B cell (primary cell): Measurements from ENCODE around the gene FAM219A. TPM values are rescaled to one million over a fixed set of nuclear protein-coding genes. Genes with fewer than 3 reads are reported as not detected.

Experiments
- ATAC-seq: fragments of 200-7000 bp; cut with Tn5 transposase; one replicate; pipeline ENCODE4 v1.10.0; 2021; ENCODE audit warnings: low read depth, mild to moderate bottlenecking, moderate number of reproducible peaks, moderate library complexity
- CTCF ChIA-PET: fragments of 350-600 bp; sonication (Branson Sonifier 250); formaldehyde crosslinking; loops from one replicate; lab custom pipeline; 2021; ENCODE audit warnings: antibody characterized with exemption, inconsistent platforms; lab: Charles Lee
- POLR2A ChIA-PET: fragments of 350-600 bp; sonication (Branson Sonifier 250); formaldehyde crosslinking; loops from one replicate; lab custom pipeline; 2021; ENCODE audit warnings: antibody characterized with exemption; lab: Charles Lee
- DNase-seq: peaks from one replicate; pipeline ENCODE4 v3.0.0; 2013
- H2AFZ ChIP-seq: 2 replicates; pipeline ENCODE4 v1.6.1; 2012; ENCODE audit warnings: mild to moderate bottlenecking, low read depth, low read length; ENCODE audit not compliant: insufficient read depth, poor library complexity, severe bottlenecking
- H3K27ac ChIP-seq, 2 donors: 1 replicate in 1 of 2; 2 replicates in 1 of 2; pipeline ENCODE4 v1.5.1; 2012 to 2013; ENCODE audit warnings: low read length in 2 of 2, mild to moderate bottlenecking in 2 of 2, moderate library complexity in 1 of 2
- H3K27me3 ChIP-seq, 4 experiments: fragments of 200-600 bp in 1 of 4; sonication (generic) in 1 of 4; replicated peaks in 1 of 4; 1 replicate in 2 of 4; 2 replicates in 2 of 4; pipeline versions ENCODE4 v1.6.1 to v1.7.0; 2013 to 2016; ENCODE audit warnings: low read length in 3 of 4, mild to moderate bottlenecking in 2 of 4, mixed read lengths in 1 of 4, moderate library complexity in 1 of 4; ENCODE audit not compliant: insufficient read depth in 4 of 4, control insufficient read depth in 3 of 4; ENCODE audit errors: control extremely low read depth in 1 of 4
- H3K36me3 ChIP-seq, 2 experiments: replicated peaks in 1 of 2; 1 replicate in 1 of 2; 2 replicates in 1 of 2; pipeline versions ENCODE4 v1.6.1 to v1.7.1; 2013; ENCODE audit warnings: low read length in 1 of 2; ENCODE audit not compliant: insufficient read depth in 2 of 2, control insufficient read depth in 1 of 2; ENCODE audit errors: control extremely low read depth in 1 of 2, extremely low read depth in 1 of 2
- H3K4me1 ChIP-seq, 2 donors: fragments of 200-600 bp in 1 of 2; sonication (generic) in 1 of 2; 1 replicate in 1 of 2; 2 replicates in 1 of 2; pipeline versions ENCODE4 v1.5.1 to v1.6.1; 2013 to 2017; ENCODE audit warnings: low read length in 2 of 2; ENCODE audit not compliant: control insufficient read depth in 2 of 2, insufficient read depth in 2 of 2
- H3K4me2 ChIP-seq: replicated peaks from 2 replicates; pipeline ENCODE3; 2012; ENCODE audit warnings: mild to moderate bottlenecking, low read depth, low read length; ENCODE audit not compliant: poor library complexity, severe bottlenecking
- H3K4me3 ChIP-seq, 5 experiments: fragments of 200-600 bp in 1 of 5; sonication (generic) in 1 of 5; 1 replicate in 3 of 5; 2 replicates in 2 of 5; pipeline versions ENCODE4 v1.5.1 to v1.7.0; 2011 to 2016; ENCODE audit warnings: low read length in 4 of 5, mild to moderate bottlenecking in 4 of 5, low read depth in 2 of 5, control low read depth in 1 of 5, moderate library complexity in 1 of 5; ENCODE audit not compliant: insufficient read depth in 1 of 5; ENCODE audit errors: control extremely low read depth in 1 of 5, extremely low read depth in 1 of 5
- H3K79me2 ChIP-seq: fragments of 200-600 bp; sonication (generic); one replicate; pipeline ENCODE4 v1.6.0; 2016; ENCODE audit warnings: low read length; ENCODE audit not compliant: control insufficient read depth, insufficient read depth
- H3K9ac ChIP-seq: fragments of 200-600 bp; sonication (generic); 2 replicates; pipeline ENCODE4 v1.6.1; 2017; ENCODE audit warnings: mild to moderate bottlenecking, low read length, moderate library complexity
- H3K9me3 ChIP-seq, 3 donors: one replicate each; pipeline versions ENCODE4 v1.6.1 to v1.7.1; 2013; ENCODE audit warnings: low read length in 2 of 3; ENCODE audit not compliant: control insufficient read depth in 2 of 3, insufficient read depth in 1 of 3; ENCODE audit errors: control extremely low read depth in 1 of 3
- H4K20me1 ChIP-seq: 2 replicates; pipeline ENCODE4 v1.6.0; 2012; ENCODE audit warnings: mild to moderate bottlenecking, low read length; ENCODE audit not compliant: insufficient read depth, control insufficient read depth, poor library complexity, severe bottlenecking
- H3K27ac Mint-ChIP-seq: one replicate; pipeline ENCODE4 v1.8.0; 2021; ENCODE audit warnings: mixed read lengths
- H3K27me3 Mint-ChIP-seq: one replicate; pipeline ENCODE4 v1.8.0; 2021; ENCODE audit warnings: mixed read lengths
- H3K4me1 Mint-ChIP-seq: one replicate; pipeline ENCODE4 v1.8.0; 2021; ENCODE audit warnings: mixed read lengths
- H3K4me3 Mint-ChIP-seq: one replicate; pipeline ENCODE4 v1.8.0; 2021; ENCODE audit warnings: mixed read lengths
- H3K9me3 Mint-ChIP-seq: one replicate; pipeline ENCODE4 v1.8.0; 2022; ENCODE audit warnings: mixed read lengths; ENCODE audit not compliant: insufficient read depth
- CTCF ChIP-seq: fragments of 200-600 bp; IDR thresholded peaks from one replicate; pipeline ENCODE4 v1.8.0; 2022; ENCODE audit warnings: antibody characterized with exemption, mild to moderate bottlenecking
- EZH2 ChIP-seq: IDR thresholded peaks from 2 replicates; pipeline ENCODE4 v1.6.1; 2012; ENCODE audit warnings: borderline replicate concordance, low read depth, mild to moderate bottlenecking, moderate library complexity, low read length; ENCODE audit not compliant: insufficient read depth, poor library complexity, severe bottlenecking
- WGBS: methylation state at CpG from one replicate; pipeline ENCODE4 v1.1.5; 2013; ENCODE audit warnings: missing lambda C conversion rate; ENCODE audit not compliant: insufficient coverage; 5-methylcytosine and 5-hydroxymethylcytosine counted together
- intact Hi-C: fragments of 100-400 bp; cut with micrococcal nuclease; formaldehyde crosslinking; loops from one replicate; pipeline ENCODE4 v1.10.0; 2022
- polyA plus RNA-seq: library from polyadenylated mRNA; depleted of rRNA; stranded (reverse); fragments of >200 nt; gene quantifications from 2 replicates; pipeline ENCODE4 v1.2.3, GENCODE V29; 2012
- small RNA-seq: library from RNA; depleted of rRNA; stranded (forward); fragments of <200 nt; gene quantifications from one replicate; pipeline ENCODE3, GENCODE V24; 2012; ENCODE audit warnings: low replicate concordance, low read depth; ENCODE audit not compliant: insufficient read length
- total RNA-seq, 2 donors: library from RNA; stranded (reverse); fragments of 120-200 nt in 1 of 2; gene quantifications; 1 replicate in 1 of 2; 2 replicates in 1 of 2; pipeline versions ENCODE4 v1.2.3 to v1.2.4, GENCODE V29; 2013 to 2022

FAM219A gene
- total and polyA plus RNA-seq, 2 donors (not counting 1 experiment from before 2014, with no cell fraction given) = 12.9 to 17.3 TPM

GRCh38 chr9:34349324-34349723 is 109.0 kb downstream of the FAM219A start:
- Mint-ChIP-seq H3K27me3 (no peaks in the 10 kb centered on the region), H3K27ac (no peak overlapping the region), H3K4me3 (no peak overlapping the region), H3K9me3 (no peaks in the 10 kb centered on the region), H3K4me1 (no peaks in the 10 kb centered on the region)
- no peaks in the 10 kb centered on the region for H3K4me1 ChIP-seq
- WGBS = no CpG with 5 or more reads among the region's 3 CpGs
- DNase-seq (no peak), ATAC-seq (no peak)
- ChIA-PET POLR2A (no interaction called here), CTCF (no interaction called here)
- no peak overlapping the region for H3K9ac ChIP-seq
- peaks cover 0 to 6% of the 10 kb centered on the region in 2 experiments for H3K36me3 ChIP-seq
- H3K4me3 ChIP-seq = no peak overlapping the region
- H3K79me2 ChIP-seq = no peaks in the 10 kb centered on the region
- H3K4me2 ChIP-seq = no peak overlapping the region
- no peak overlapping the region for H2AFZ ChIP-seq
- H3K9me3 ChIP-seq = no peaks in the 10 kb centered on the region
- no peaks in the 10 kb centered on the region for H4K20me1 ChIP-seq
- intact Hi-C loops = no loop called here
- H3K27me3 ChIP-seq = no peaks in the 10 kb centered on the region
- H3K27ac ChIP-seq = no peak overlapping the region
- TF ChIP-seq CTCF (no peak), EZH2 (no peak)

Small RNAs within 50 kb of the gene (small RNA-seq; reads per million reads assigned to genes)
- gene RF00019 (not detected), gene RN7SKP24 (not detected)

Other genes with a start within 250 kb of the FAM219A start
- 0.79 and 0.87 TPM in 2 replicates for gene KIF24, start 129.3 kb downstream of the FAM219A start, total RNA-seq
- gene KIF24, start 129.3 kb downstream of the FAM219A start, polyA plus RNA-seq = 0.07 and 0.09 TPM in 2 replicates
- 16.1 and 20.4 TPM in 2 replicates for gene NUDT2, start 129.0 kb downstream of the FAM219A start, total RNA-seq
- gene NUDT2, start 129.0 kb downstream of the FAM219A start, polyA plus RNA-seq = 12.2 and 14.7 TPM in 2 replicates
- gene MYORG, start 81.7 kb downstream of the FAM219A start, total RNA-seq = 0.37 and 0.49 TPM in 2 replicates
- gene MYORG, start 81.7 kb downstream of the FAM219A start, polyA plus RNA-seq = 0.25 and 0.27 TPM in 2 replicates
- gene DNAI1, start 235 bp upstream of the FAM219A start, total RNA-seq = not detected in 2 replicates
- gene DNAI1, start 235 bp upstream of the FAM219A start, polyA plus RNA-seq = not detected in 2 replicates
- not detected in 2 replicates for gene ENHO, start 64.4 kb upstream of the FAM219A start, total RNA-seq
- 0.13 TPM in 1 of 2 replicates, not detected in the other for gene ENHO, start 64.4 kb upstream of the FAM219A start, polyA plus RNA-seq
- not detected in 2 replicates for gene CNTFR, start 131.2 kb upstream of the FAM219A start, total RNA-seq
- not detected in 2 replicates for gene CNTFR, start 131.2 kb upstream of the FAM219A start, polyA plus RNA-seq
- 20.2 and 21.7 TPM in 2 replicates for gene RPP25L, start 153.5 kb upstream of the FAM219A start, total RNA-seq
- gene RPP25L, start 153.5 kb upstream of the FAM219A start, polyA plus RNA-seq = 14.8 and 27.0 TPM in 2 replicates
- 48.2 and 55.3 TPM in 2 replicates for gene DCTN3, start 161.9 kb upstream of the FAM219A start, total RNA-seq
- 56.4 and 75.0 TPM in 2 replicates for gene DCTN3, start 161.9 kb upstream of the FAM219A start, polyA plus RNA-seq
- not detected in 2 replicates for gene ARID3C, start 170.5 kb upstream of the FAM219A start, total RNA-seq
- not detected in 2 replicates for gene ARID3C, start 170.5 kb upstream of the FAM219A start, polyA plus RNA-seq
- gene SIGMAR1, start 179.2 kb upstream of the FAM219A start, total RNA-seq = 21.4 and 23.0 TPM in 2 replicates
- gene SIGMAR1, start 179.2 kb upstream of the FAM219A start, polyA plus RNA-seq = 18.9 and 30.7 TPM in 2 replicates
- gene GALT, start 188.1 kb upstream of the FAM219A start, total RNA-seq = 96.6 and 111 TPM in 2 replicates
- gene GALT, start 188.1 kb upstream of the FAM219A start, polyA plus RNA-seq = 163 and 167 TPM in 2 replicates
- gene IL11RA, start 193.6 kb upstream of the FAM219A start, total RNA-seq = 47.3 and 52.1 TPM in 2 replicates
- 58.0 and 69.3 TPM in 2 replicates for gene IL11RA, start 193.6 kb upstream of the FAM219A start, polyA plus RNA-seq
- gene CCL27, start 204.1 kb upstream of the FAM219A start, total RNA-seq = not detected in 2 replicates
- gene CCL27, start 204.1 kb upstream of the FAM219A start, polyA plus RNA-seq = not detected in 2 replicates
- gene CCL19, start 232.7 kb upstream of the FAM219A start, total RNA-seq = not detected in 2 replicates
- gene CCL19, start 232.7 kb upstream of the FAM219A start, polyA plus RNA-seq = 0.26 TPM in 1 of 2 replicates, not detected in the other